ENCODE data around the gene MEIS1.
A peak's percentile ranks its signal among the peaks of the same experiment; 100 is the strongest.
"Not testable (repeated sequence)": the region's sequence is repeated elsewhere in the genome, so short reads cannot be mapped to it uniquely, and the experiment has no call there.

Gene MEIS1

DNA sequence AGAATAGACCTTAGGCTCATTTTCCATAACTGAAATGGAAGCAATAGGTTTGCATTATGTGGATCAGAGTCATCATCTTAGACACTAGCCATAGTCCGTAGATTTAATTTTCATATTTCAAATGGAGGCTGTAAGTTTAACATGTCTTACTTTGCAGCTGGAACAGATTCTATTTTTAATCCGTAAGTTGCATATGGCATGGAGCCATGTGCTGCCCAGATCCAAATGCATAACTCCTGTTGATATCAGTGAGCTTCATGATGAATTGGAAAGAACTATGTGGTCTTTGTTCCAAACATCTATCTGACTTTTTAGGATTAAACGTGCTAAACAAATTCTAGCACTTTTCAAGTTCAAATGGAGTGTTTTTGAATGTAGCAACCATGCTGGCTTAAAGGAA, 43.4 kb downstream of the MEIS1 start:
- Histone ChIP-seq H4K8ac (ENCODE audit: low read depth, low read length) (no peak overlapping the region), H3K4ac (ENCODE audit: low read depth, low read length) (no peak overlapping the region), H3K79me2 (ENCODE audit: control insufficient read depth, insufficient read depth, low read length, poor library complexity) (no peaks in the 10 kb centered on the region), H3K27ac (ENCODE audit: low read depth, low read length) (no peak overlapping the region), H3K18ac (ENCODE audit: low read length) (no peak overlapping the region), H3K9me3 (ENCODE audit: insufficient read depth, low read depth, low read length) (no peaks in the 10 kb centered on the region), H3K4me2 (ENCODE audit: low read length) (no peak overlapping the region), H3K4me3 (ENCODE audit: low read depth, low read length) (no peak overlapping the region), H3K36me3 (ENCODE audit: control insufficient read depth in 1 of 2, insufficient read depth in 2 of 2, low read length in 2 of 2) (peaks cover 6 to 9% of the 10 kb centered on the region in 2 experiments), H3K27me3 (ENCODE audit: insufficient read depth, low read length) (no peaks in the 10 kb centered on the region), H3K14ac (ENCODE audit: low read length) (no peak overlapping the region), H4K91ac (ENCODE audit: low read depth, low read length) (no peak overlapping the region), H2AFZ (ENCODE audit: insufficient read depth, low read length, poor library complexity) (no peak overlapping the region), H2BK120ac (ENCODE audit: insufficient read depth, low read length, poor library complexity) (no peak overlapping the region), H3K4me1 (ENCODE audit: control insufficient read depth in 1 of 2, insufficient read depth in 2 of 2, low read length in 2 of 2) (peaks cover 9 to 10% of the 10 kb centered on the region in 2 experiments), H2AK5ac (ENCODE audit: low read length) (no peak overlapping the region), H3K79me1 (ENCODE audit: low read length) (peaks cover 5% of the 10 kb centered on the region), H3K23ac (ENCODE audit: low read length) (no peak overlapping the region), H2BK12ac (ENCODE audit: low read length) (no peak overlapping the region), H2BK5ac (ENCODE audit: low read depth, low read length, poor library complexity) (no peak overlapping the region), H3K9ac (ENCODE audit: low read length) (no peak overlapping the region), H4K12ac (ENCODE audit: low read depth, low read length) (no peak overlapping the region)
- no peak for DNase-seq
- no CpG with 5 or more reads among the region's 3 CpGs for WGBS (ENCODE audit: extremely low coverage, insufficient coverage, insufficient read length)

DNA sequence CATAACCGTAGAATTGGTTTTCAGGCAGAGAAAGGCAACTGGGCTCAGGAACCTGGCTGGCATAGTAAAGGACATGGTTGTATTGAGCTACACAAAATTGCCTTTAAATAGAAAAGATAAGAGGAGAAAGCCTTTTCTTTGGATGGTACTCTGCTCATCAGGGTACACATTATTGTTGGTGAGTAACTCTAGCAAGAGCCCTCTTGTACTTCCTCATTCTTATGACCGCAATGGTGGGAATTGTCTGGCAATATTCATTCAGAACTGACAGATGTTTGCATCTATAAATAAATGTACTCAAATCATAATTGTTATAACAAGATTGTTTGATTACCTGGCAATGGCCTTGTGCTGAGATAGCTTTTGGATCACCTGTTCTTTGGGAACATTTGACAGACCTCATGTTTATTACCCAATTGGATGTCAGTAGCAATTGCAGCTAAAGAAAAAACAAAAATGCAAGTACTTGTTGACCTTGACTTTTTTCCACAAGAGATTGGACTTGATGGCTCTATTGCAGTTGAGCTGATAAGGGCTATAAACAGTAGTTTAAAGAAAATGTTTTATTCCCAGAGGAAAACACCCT, 43.9 kb downstream of the MEIS1 start:
- Histone ChIP-seq H2BK120ac (ENCODE audit: insufficient read depth, low read length, poor library complexity) (no peak overlapping the region), H4K8ac (ENCODE audit: low read depth, low read length) (no peak overlapping the region), H4K91ac (ENCODE audit: low read depth, low read length) (no peak overlapping the region), H3K4me1 (ENCODE audit: control insufficient read depth in 1 of 2, insufficient read depth in 2 of 2, low read length in 2 of 2) (peaks cover 9 to 10% of the 10 kb centered on the region in 2 experiments), H3K4ac (ENCODE audit: low read depth, low read length) (no peak overlapping the region), H2AFZ (ENCODE audit: insufficient read depth, low read length, poor library complexity) (no peak overlapping the region), H3K4me3 (ENCODE audit: low read depth, low read length) (no peak overlapping the region), H2BK5ac (ENCODE audit: low read depth, low read length, poor library complexity) (no peak overlapping the region), H3K9ac (ENCODE audit: low read length) (no peak overlapping the region), H2BK12ac (ENCODE audit: low read length) (no peak overlapping the region), H3K79me1 (ENCODE audit: low read length) (peaks cover 5% of the 10 kb centered on the region), H3K9me3 (ENCODE audit: insufficient read depth, low read depth, low read length) (no peaks in the 10 kb centered on the region), H3K4me2 (ENCODE audit: low read length) (no peak overlapping the region), H3K18ac (ENCODE audit: low read length) (no peak overlapping the region), H3K14ac (ENCODE audit: low read length) (no peak overlapping the region), H4K12ac (ENCODE audit: low read depth, low read length) (no peak overlapping the region), H3K27me3 (ENCODE audit: insufficient read depth, low read length) (no peaks in the 10 kb centered on the region), H3K36me3 (ENCODE audit: control insufficient read depth in 1 of 2, insufficient read depth in 2 of 2, low read length in 2 of 2) (peaks cover 8 to 9% of the 10 kb centered on the region in 2 experiments), H3K79me2 (ENCODE audit: control insufficient read depth, insufficient read depth, low read length, poor library complexity) (no peaks in the 10 kb centered on the region), H2AK5ac (ENCODE audit: low read length) (no peak overlapping the region), H3K23ac (ENCODE audit: low read length) (no peak overlapping the region), H3K27ac (ENCODE audit: low read depth, low read length) (no peak overlapping the region)
- WGBS (ENCODE audit: extremely low coverage, insufficient coverage, insufficient read length) = no CpG with 5 or more reads among the region's 2 CpGs
- no peak for DNase-seq

DNA sequence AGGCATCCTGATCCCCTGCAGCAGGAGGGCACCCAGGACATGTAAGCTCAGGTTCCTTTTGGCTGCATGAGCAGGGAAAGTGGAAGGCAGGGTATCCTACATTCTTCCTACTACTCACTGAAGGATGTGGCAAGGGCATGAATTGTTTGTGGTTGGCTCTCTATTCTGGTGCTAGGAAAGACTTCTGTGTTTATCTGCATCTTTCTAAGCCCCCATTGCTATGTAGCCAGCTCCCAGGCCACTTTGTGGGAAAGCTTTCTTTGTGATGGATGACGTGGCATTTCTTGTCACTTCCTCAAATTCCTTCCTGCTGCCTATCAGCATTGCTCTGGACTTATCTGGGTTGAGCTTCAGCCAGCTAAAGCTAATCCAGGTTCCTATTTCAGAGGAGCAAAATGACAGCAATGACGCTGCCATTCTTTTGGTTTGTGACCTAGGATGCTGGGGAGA, 46.2 kb downstream of the MEIS1 start:
- no peak overlapping the region for H2BK12ac ChIP-seq (ENCODE audit: low read length)
- no peak overlapping the region for H4K91ac ChIP-seq (ENCODE audit: low read depth, low read length)
- peaks cover 9 to 10% of the 10 kb centered on the region in 2 experiments for H3K4me1 ChIP-seq (ENCODE audit: control insufficient read depth in 1 of 2, insufficient read depth in 2 of 2, low read length in 2 of 2)
- H3K4ac ChIP-seq (ENCODE audit: low read depth, low read length) = no peak overlapping the region
- H3K14ac ChIP-seq (ENCODE audit: low read length) = no peak overlapping the region
- peak overlapping the region; percentile 59 for H3K27ac ChIP-seq (ENCODE audit: low read depth, low read length)
- no peak overlapping the region for H4K8ac ChIP-seq (ENCODE audit: low read depth, low read length)
- no peak overlapping the region for H3K23ac ChIP-seq (ENCODE audit: low read length)
- no CpG with 5 or more reads among the region's 2 CpGs for WGBS (ENCODE audit: extremely low coverage, insufficient coverage, insufficient read length)
- peaks cover 6 to 10% of the 10 kb centered on the region in 2 experiments for H3K36me3 ChIP-seq (ENCODE audit: control insufficient read depth in 1 of 2, insufficient read depth in 2 of 2, low read length in 2 of 2)
- H2BK120ac ChIP-seq (ENCODE audit: insufficient read depth, low read length, poor library complexity) = no peak overlapping the region
- no peaks in the 10 kb centered on the region for H3K27me3 ChIP-seq (ENCODE audit: insufficient read depth, low read length)
- H3K4me3 ChIP-seq (ENCODE audit: low read depth, low read length) = no peak overlapping the region
- no peak overlapping the region for H3K18ac ChIP-seq (ENCODE audit: low read length)
- H2AFZ ChIP-seq (ENCODE audit: insufficient read depth, low read length, poor library complexity) = no peak overlapping the region
- no peak overlapping the region for H2BK5ac ChIP-seq (ENCODE audit: low read depth, low read length, poor library complexity)
- no peak overlapping the region for H3K4me2 ChIP-seq (ENCODE audit: low read length)
- H3K9me3 ChIP-seq (ENCODE audit: insufficient read depth, low read depth, low read length) = no peaks in the 10 kb centered on the region
- peak; percentile 9 to 55 for DNase-seq
- H4K12ac ChIP-seq (ENCODE audit: low read depth, low read length) = no peak overlapping the region
- peaks cover 5% of the 10 kb centered on the region for H3K79me1 ChIP-seq (ENCODE audit: low read length)
- no peak overlapping the region for H3K9ac ChIP-seq (ENCODE audit: low read length)
- no peak overlapping the region for H2AK5ac ChIP-seq (ENCODE audit: low read length)
- no peaks in the 10 kb centered on the region for H3K79me2 ChIP-seq (ENCODE audit: control insufficient read depth, insufficient read depth, low read length, poor library complexity)

DNA sequence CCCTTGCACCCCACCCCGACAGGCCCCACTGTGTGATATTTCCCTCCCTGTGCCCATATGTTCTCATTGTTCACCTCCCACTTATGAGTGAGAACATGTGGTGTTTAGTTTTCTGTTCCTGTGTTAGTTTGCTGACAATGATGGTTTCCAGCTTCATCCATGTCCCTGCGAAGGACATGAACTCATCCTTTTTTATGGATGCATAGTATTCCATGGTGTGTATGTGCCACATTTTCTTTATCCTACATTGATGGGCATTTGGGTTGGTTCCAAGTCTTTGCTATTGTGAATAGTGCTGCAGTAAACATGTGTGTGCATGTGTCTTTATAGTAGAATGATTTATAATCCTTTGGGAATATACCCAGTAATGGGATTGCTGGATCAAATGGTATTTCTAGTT, 50.3 kb downstream of the MEIS1 start:
- not testable (repeated sequence) for H3K4me1 ChIP-seq (ENCODE audit: control insufficient read depth in 1 of 2, insufficient read depth in 2 of 2, low read length in 2 of 2); H3K4ac ChIP-seq (ENCODE audit: low read depth, low read length); H2BK5ac ChIP-seq (ENCODE audit: low read depth, low read length, poor library complexity); H3K9ac ChIP-seq (ENCODE audit: low read length); H3K4me3 ChIP-seq (ENCODE audit: low read depth, low read length); H3K79me1 ChIP-seq (ENCODE audit: low read length); H3K14ac ChIP-seq (ENCODE audit: low read length); H2AFZ ChIP-seq (ENCODE audit: insufficient read depth, low read length, poor library complexity); H3K36me3 ChIP-seq (ENCODE audit: control insufficient read depth in 1 of 2, insufficient read depth in 2 of 2, low read length in 2 of 2); H2BK12ac ChIP-seq (ENCODE audit: low read length); H3K9me3 ChIP-seq (ENCODE audit: insufficient read depth, low read depth, low read length); H3K27me3 ChIP-seq (ENCODE audit: insufficient read depth, low read length); H3K18ac ChIP-seq (ENCODE audit: low read length); H3K27ac ChIP-seq (ENCODE audit: low read depth, low read length); H3K23ac ChIP-seq (ENCODE audit: low read length); H4K8ac ChIP-seq (ENCODE audit: low read depth, low read length); H3K79me2 ChIP-seq (ENCODE audit: control insufficient read depth, insufficient read depth, low read length, poor library complexity); H4K91ac ChIP-seq (ENCODE audit: low read depth, low read length); DNase-seq; H4K12ac ChIP-seq (ENCODE audit: low read depth, low read length); H2AK5ac ChIP-seq (ENCODE audit: low read length); H3K4me2 ChIP-seq (ENCODE audit: low read length); H2BK120ac ChIP-seq (ENCODE audit: insufficient read depth, low read length, poor library complexity)
- WGBS (ENCODE audit: extremely low coverage, insufficient coverage, insufficient read length) = no CpG with 5 or more reads among the region's 2 CpGs
